Chondrocyte (in vitro differentiated cells): ENCODE measurements around the gene CAMK2D. TPM values are rescaled to one million over a fixed set of nuclear protein-coding genes. Genes with fewer than 3 reads are reported as not detected.

Experiments used
- DNase-seq: peaks from one replicate; pipeline ENCODE4 v3.0.0; 2021; ENCODE audit warnings: mixed read lengths, low spot score
- H3K27ac Mint-ChIP-seq: one replicate; pipeline ENCODE4 v1.8.0; 2021; ENCODE audit warnings: mild to moderate bottlenecking, moderate library complexity, mixed read lengths; ENCODE audit not compliant: unreplicated experiment
- H3K27me3 Mint-ChIP-seq: 2 replicates; pipeline ENCODE4 v1.8.0; 2021; ENCODE audit warnings: low read depth, mixed read lengths
- H3K36me3 Mint-ChIP-seq: 2 replicates; pipeline ENCODE4 v1.8.0; 2021; ENCODE audit warnings: low read depth, mixed read lengths
- H3K4me1 Mint-ChIP-seq: 2 replicates; pipeline ENCODE4 v1.8.0; 2021; ENCODE audit warnings: low read depth, mild to moderate bottlenecking, mixed read lengths
- H3K4me3 Mint-ChIP-seq: one replicate; pipeline ENCODE4 v1.8.0; 2021; ENCODE audit warnings: mild to moderate bottlenecking, moderate library complexity, mixed read lengths; ENCODE audit not compliant: unreplicated experiment
- H3K9me3 Mint-ChIP-seq: 2 replicates; pipeline ENCODE4 v1.8.0; 2021; ENCODE audit warnings: low read depth, mixed read lengths
- CTCF ChIP-seq: fragments of 200-600 bp; sonication (generic); IDR thresholded peaks from 2 replicates; pipeline ENCODE4 v1.5.0; 2021; ENCODE audit warnings: antibody characterized with exemption, mild to moderate bottlenecking, moderate library complexity
- total RNA-seq: library from RNA; stranded (reverse); gene quantifications from 3 replicates; pipeline ENCODE4 v1.2.1, GENCODE V29; 2021

The CAMK2D gene
- total RNA-seq, 1 donor from 2014 or later = 73.7 TPM

GRCh38 chr4:113601636-113602035 is 159.9 kb downstream of the CAMK2D start:
- H3K36me3 Mint-ChIP-seq = peaks cover 10% of the 10 kb centered on the region
- H3K27ac Mint-ChIP-seq = no peak overlapping the region
- H3K9me3 Mint-ChIP-seq = peaks cover 5% of the 10 kb centered on the region
- H3K4me3 Mint-ChIP-seq = no peak overlapping the region
- DNase-seq = no peak
- H3K27me3 Mint-ChIP-seq = no peaks in the 10 kb centered on the region
- H3K4me1 Mint-ChIP-seq = peaks cover 27% of the 10 kb centered on the region
- no peak for TF ChIP-seq CTCF

GRCh38 chr4:113596396-113596795 is 165.1 kb downstream of the CAMK2D start:
- Mint-ChIP-seq H3K36me3 (peaks cover 16% of the 10 kb centered on the region), H3K4me1 (peaks cover 39% of the 10 kb centered on the region), H3K27ac (no peak overlapping the region), H3K9me3 (no peaks in the 10 kb centered on the region), H3K4me3 (no peak overlapping the region), H3K27me3 (no peaks in the 10 kb centered on the region)
- TF ChIP-seq CTCF = no peak
- DNase-seq = no peak

- no peak for TF ChIP-seq CTCF
- Mint-ChIP-seq H3K36me3 (peaks cover 16% of the 10 kb centered on the region), H3K27ac (no peak overlapping the region), H3K27me3 (no peaks in the 10 kb centered on the region), H3K9me3 (no peaks in the 10 kb centered on the region), H3K4me1 (peaks cover 46% of the 10 kb centered on the region), H3K4me3 (no peak overlapping the region)
- DNase-seq = no peak
These were observed 167.3 kb downstream of the CAMK2D start for GRCh38 chr4:113594231-113594556.

- no peak overlapping the region for H3K27ac Mint-ChIP-seq
- H3K27me3 Mint-ChIP-seq = no peaks in the 10 kb centered on the region
- H3K36me3 Mint-ChIP-seq = peaks cover 16% of the 10 kb centered on the region
- H3K4me1 Mint-ChIP-seq = peaks cover 47% of the 10 kb centered on the region
- TF ChIP-seq CTCF = no peak
- H3K4me3 Mint-ChIP-seq = no peak overlapping the region
- DNase-seq = no peak
- H3K9me3 Mint-ChIP-seq = no peaks in the 10 kb centered on the region
These were observed 167.9 kb downstream of the CAMK2D start for GRCh38 chr4:113593400-113594230.

- TF ChIP-seq CTCF = no peak
- Mint-ChIP-seq H3K36me3 (peaks cover 11% of the 10 kb centered on the region), H3K9me3 (no peaks in the 10 kb centered on the region), H3K27me3 (no peaks in the 10 kb centered on the region), H3K4me3 (no peak overlapping the region), H3K27ac (peak overlapping the region; percentile 68), H3K4me1 (peaks cover 62% of the 10 kb centered on the region)
- no peak for DNase-seq
These were observed 169.6 kb downstream of the CAMK2D start for GRCh38 chr4:113591982-113592381.
